HK-2 (cell line): ENCODE data around the gene FGF14.

Experiments
- DNase-seq: peaks from one replicate; pipeline ENCODE4 v3.0.0-alpha.2; 2018; ENCODE audit not compliant: unreplicated experiment

Gene FGF14

GRCh38 chr13:101661839-101662238 is 740.0 kb downstream of the FGF14 start:
- no peak for DNase-seq
